BLaER1 (cell line): ENCODE measurements around the gene TRAPPC6A.

Experiments used
- H3K27ac ChIP-seq: shearing (Covaris generic); formaldehyde crosslinking; 2 replicates; pipeline ENCODE4 v1.8.1; 2022
- H3K27me3 ChIP-seq: shearing (Covaris generic); formaldehyde crosslinking; 2 replicates; pipeline ENCODE4 v1.8.1; 2022
- H3K36me3 ChIP-seq: shearing (Covaris generic); formaldehyde crosslinking; 2 replicates; pipeline ENCODE4 v1.8.1; 2022
- H3K4me1 ChIP-seq: shearing (Covaris generic); formaldehyde crosslinking; 2 replicates; pipeline ENCODE4 v1.8.1; 2022
- H3K4me2 ChIP-seq: shearing (Covaris generic); formaldehyde crosslinking; 2 replicates; pipeline ENCODE4 v1.8.1; 2022
- H3K4me3 ChIP-seq: shearing (Covaris generic); formaldehyde crosslinking; 2 replicates; pipeline ENCODE4 v1.8.1; 2022
- H3K9ac ChIP-seq: shearing (Covaris generic); formaldehyde crosslinking; 2 replicates; pipeline ENCODE4 v1.8.1; 2022
- H3K9me3 ChIP-seq: shearing (Covaris generic); formaldehyde crosslinking; 2 replicates; pipeline ENCODE4 v1.8.1; 2022
- H4K20me1 ChIP-seq: shearing (Covaris generic); formaldehyde crosslinking; 2 replicates; pipeline ENCODE4 v1.8.1; 2022
- Cebpa-rat ChIP-seq: shearing (Covaris generic); IDR thresholded peaks from 2 replicates; pipeline ENCODE4 v1.8.1; 2022

Gene TRAPPC6A

DNA sequence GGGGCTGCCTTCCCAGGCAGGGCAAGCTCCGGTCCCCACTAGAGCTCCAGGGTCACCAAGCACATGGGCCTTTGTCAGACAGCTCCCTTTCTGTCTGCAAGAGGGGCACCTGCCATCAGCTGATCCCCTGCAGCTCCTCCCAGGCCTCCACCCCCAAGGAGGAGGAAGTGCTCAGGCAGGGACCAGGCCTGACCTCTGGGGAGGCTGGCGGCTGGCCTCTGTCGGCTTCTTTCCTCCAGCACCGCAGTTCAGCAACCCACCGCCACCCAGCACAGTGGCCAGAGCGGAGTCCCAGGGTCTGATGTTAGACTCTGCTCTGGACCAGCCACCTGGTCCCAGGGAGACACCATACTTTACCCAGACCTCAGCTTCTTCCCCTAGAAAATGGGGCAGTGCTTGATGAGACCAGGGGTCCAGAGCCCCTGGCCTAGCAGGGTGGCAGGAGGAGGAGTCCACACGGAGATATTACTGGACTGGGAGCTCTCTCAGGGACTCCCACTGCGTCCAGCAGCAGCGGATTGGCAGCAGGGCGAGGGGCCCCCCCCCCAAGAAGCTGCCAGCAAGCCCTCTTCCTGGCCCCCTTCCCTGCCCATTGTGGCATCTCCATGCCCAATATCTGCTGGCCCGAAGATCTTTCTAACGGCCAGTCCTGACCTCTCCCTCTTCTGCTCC, 41.4 kb downstream of the TRAPPC6A start:
- Histone ChIP-seq H3K4me1 (peaks cover 72% of the 10 kb centered on the region), H3K4me3 (peak overlapping the region; percentile 53), H3K9me3 (no peaks in the 10 kb centered on the region), H3K4me2 (peak overlapping the region; percentile 97), H3K36me3 (peaks cover 28% of the 10 kb centered on the region), H4K20me1 (peaks cover 39% of the 10 kb centered on the region; the same call in 1 of the 2 replicates), H3K27ac (peak overlapping the region; percentile 89), H3K9ac (peak overlapping the region; percentile 77), H3K27me3 (no peaks in the 10 kb centered on the region)
- no peak for TF ChIP-seq Cebpa-rat

DNA sequence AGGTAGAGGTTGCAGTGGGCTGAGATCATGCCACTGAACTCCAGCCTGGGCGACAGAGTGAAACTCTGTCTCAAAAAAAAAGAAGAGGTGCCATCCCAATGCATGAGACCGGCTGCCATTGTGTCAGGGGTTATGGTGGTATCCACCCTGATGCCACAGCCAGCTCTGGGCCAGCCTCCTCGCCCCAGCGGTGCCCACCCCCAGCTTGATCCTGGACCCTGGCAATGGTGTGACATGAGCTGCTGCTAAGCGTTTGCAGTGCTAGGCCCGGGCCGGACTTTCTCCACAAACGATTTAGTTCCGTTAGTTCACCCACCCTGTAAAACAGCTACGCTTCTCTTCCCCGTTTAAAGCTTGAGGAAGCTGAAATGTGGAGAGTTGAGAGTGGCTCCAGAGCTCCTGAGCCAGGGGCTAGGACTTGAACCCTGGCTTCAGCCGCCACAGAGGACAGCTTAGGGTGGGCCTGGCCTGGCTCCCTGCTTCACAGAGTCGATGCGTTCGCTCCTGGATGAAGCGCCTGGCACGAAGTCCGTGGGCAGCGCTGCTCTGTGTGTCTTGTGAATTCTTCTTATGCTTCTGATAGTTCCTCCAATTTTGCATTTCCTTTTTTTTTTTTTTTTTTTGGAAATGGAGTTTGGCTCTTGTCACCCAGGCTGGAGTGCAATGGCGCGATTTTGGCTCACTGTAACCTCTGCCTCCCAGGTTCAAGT, 42.7 kb downstream of the TRAPPC6A start:
- Histone ChIP-seq H3K27ac (peak overlapping the region; percentile 89), H3K4me3 (no peak overlapping the region), H3K9ac (peak overlapping the region; percentile 53), H3K9me3 (no peaks in the 10 kb centered on the region), H3K36me3 (peaks cover 15% of the 10 kb centered on the region), H3K27me3 (no peaks in the 10 kb centered on the region), H4K20me1 (peaks cover 46% of the 10 kb centered on the region), H3K4me1 (peaks cover 85% of the 10 kb centered on the region), H3K4me2 (peak overlapping the region; percentile 97)
- no peak for TF ChIP-seq Cebpa-rat

DNA sequence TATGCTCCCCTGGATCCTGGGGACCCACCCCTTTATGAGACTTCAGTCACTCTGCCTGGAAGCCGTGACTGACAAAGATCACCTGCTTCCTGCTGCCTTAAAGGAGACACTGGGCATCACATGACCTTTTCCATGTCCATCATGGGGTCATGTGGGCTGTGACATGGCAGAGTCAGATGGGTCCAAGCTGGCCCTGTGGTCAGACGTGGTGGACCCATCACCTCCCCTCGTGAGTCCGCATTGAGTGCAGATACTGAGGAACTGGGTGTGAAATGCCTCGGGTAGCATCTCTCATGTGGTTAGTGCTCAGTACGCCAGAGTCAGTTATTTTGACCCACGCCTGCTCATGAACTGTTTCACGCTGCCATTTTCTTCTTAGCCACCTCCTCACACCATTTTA, 44.4 kb downstream of the TRAPPC6A start:
- no peak for TF ChIP-seq Cebpa-rat
- Histone ChIP-seq H3K4me1 (peaks cover 90% of the 10 kb centered on the region), H3K9me3 (no peaks in the 10 kb centered on the region), H4K20me1 (peaks cover 54% of the 10 kb centered on the region), H3K4me2 (peak overlapping the region; percentile 97), H3K36me3 (peaks cover 11% of the 10 kb centered on the region), H3K27ac (peak overlapping the region; percentile 89), H3K27me3 (no peaks in the 10 kb centered on the region), H3K4me3 (no peak overlapping the region), H3K9ac (peak overlapping the region; percentile 53)

DNA sequence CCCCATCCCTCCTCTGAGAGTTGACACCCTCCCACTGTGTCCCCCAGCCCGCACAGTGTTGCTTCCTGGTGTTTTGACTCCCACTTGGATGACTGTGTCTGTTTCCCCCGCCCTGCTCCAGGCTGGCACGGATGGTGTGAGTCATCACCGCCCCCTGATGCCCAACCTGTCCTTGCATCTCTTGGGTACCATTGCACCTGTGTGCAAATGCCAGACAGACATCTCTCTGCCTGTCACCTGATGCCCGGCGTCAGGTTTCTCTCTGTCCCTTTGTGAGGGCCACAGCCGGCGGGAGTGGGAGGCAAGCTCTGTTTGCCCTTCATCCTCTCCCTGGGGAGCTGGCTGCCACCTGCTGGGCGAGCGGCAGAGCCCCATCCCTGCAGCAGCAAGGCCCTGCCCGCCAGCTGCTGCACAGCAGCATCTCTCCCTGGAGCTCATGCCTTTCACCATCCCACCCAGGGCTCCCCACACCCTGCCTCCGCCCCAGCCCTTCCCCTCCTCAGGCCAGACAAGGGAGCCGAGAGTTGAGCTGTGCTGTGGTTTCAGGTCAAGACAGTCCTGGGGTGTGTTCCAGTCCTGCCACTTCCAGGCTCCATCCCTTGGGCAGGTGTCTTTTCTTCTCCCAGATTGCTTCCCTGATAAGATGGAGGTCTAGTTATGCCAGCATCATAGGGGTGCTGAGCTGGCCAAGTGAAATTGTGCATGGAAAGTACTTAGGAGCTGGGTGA, 47.0 kb downstream of the TRAPPC6A start:
- H3K9ac ChIP-seq = peak overlapping the region; percentile 45

DNA sequence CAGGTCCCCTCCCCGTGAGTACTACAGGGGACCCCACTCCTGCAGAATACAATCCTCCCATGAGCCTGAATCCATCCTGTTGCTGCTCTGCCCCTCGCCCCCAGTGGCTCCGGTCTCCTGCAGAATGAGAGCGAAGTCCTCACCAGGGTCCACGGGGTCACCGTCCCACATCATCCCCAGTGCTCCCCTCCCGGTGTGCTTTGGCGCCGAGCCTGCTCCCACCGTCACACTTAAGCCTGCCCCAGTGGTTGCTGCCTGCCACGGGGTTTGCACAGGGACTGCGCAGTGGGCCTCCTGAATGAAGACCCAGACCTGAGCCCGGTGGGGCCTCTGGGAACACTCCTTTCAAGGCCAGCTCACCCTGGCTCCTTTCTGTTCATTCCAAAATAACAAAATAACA, 47.8 kb downstream of the TRAPPC6A start:
- Histone ChIP-seq H3K9me3 (no peaks in the 10 kb centered on the region), H3K4me1 (peaks cover 78% of the 10 kb centered on the region), H4K20me1 (peaks cover 60% of the 10 kb centered on the region), H3K27me3 (no peaks in the 10 kb centered on the region), H3K4me2 (peak overlapping the region; percentile 56), H3K9ac (peak overlapping the region; percentile 45), H3K27ac (no peak overlapping the region), H3K4me3 (no peak overlapping the region), H3K36me3 (peaks cover 33% of the 10 kb centered on the region)
- TF ChIP-seq Cebpa-rat = no peak

More for the DNA sequence above, 47.0 kb downstream of the TRAPPC6A start:
- H3K36me3 ChIP-seq = peaks cover 33% of the 10 kb centered on the region
- no peak overlapping the region for H3K27ac ChIP-seq
- no peak for TF ChIP-seq Cebpa-rat
- no peak overlapping the region for H3K4me3 ChIP-seq
- peak overlapping the region; percentile 56 for H3K4me2 ChIP-seq
- H3K4me1 ChIP-seq = peaks cover 78% of the 10 kb centered on the region
- no peaks in the 10 kb centered on the region for H3K9me3 ChIP-seq
- H4K20me1 ChIP-seq = peaks cover 52% of the 10 kb centered on the region
- H3K27me3 ChIP-seq = no peaks in the 10 kb centered on the region

DNA sequence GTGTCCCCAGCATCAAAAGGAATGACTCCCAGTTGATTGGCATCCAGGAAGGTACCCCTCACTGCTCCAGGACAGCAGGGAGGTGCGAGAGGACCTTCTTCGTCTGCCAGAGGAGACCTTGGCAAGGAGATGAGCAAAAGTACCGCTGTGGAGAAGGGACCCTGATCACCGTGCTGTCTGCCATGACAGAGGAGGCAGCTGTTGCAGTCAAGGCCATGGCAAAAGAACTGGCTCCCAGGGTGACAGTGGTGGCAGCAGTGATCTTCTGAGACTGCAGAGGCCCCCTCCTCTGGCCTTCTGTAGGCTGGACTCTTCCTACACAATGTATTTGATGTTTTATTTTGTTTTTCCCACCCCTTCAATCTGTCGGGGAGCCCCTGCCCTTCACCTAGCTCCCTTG, 49.2 kb downstream of the TRAPPC6A start:
- Histone ChIP-seq H3K27ac (0 out of 2 replicates have a peak overlapping the region, but pooled peaks have one; percentile 10), H4K20me1 (peaks cover 72% of the 10 kb centered on the region), H3K4me1 (peaks cover 78% of the 10 kb centered on the region), H3K27me3 (no peaks in the 10 kb centered on the region), H3K9ac (no peak overlapping the region), H3K4me3 (no peak overlapping the region), H3K9me3 (no peaks in the 10 kb centered on the region), H3K4me2 (no peak overlapping the region), H3K36me3 (peaks cover 33% of the 10 kb centered on the region)
- no peak for TF ChIP-seq Cebpa-rat

DNA sequence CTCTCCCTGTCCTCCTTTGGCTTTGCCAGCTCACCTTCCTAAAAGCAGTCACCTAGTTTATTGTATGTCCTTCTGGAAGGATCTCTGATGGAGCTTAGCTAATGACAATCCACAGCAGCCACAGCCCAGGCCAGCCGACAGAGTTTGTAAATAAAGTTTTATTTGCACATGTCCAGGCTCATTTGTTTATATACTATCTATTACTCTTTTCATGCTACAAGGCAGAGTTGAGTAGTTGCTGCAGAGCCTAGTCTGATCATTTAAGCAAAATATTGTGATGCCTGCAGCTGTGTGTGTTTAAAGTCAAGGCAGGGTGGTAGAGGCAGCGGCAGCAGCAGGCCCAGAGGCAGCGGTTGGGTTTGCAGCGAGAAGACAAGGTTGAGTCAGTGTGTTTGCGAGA, 49.9 kb downstream of the TRAPPC6A start:
- no peak overlapping the region for H3K4me2 ChIP-seq
- H3K9ac ChIP-seq = no peak overlapping the region
- H3K36me3 ChIP-seq = peaks cover 40% of the 10 kb centered on the region
- peaks cover 79% of the 10 kb centered on the region for H4K20me1 ChIP-seq
- no peaks in the 10 kb centered on the region for H3K9me3 ChIP-seq
- H3K27ac ChIP-seq = no peak overlapping the region
- peaks cover 78% of the 10 kb centered on the region for H3K4me1 ChIP-seq
- TF ChIP-seq Cebpa-rat = no peak
- H3K4me3 ChIP-seq = no peak overlapping the region
- H3K27me3 ChIP-seq = no peaks in the 10 kb centered on the region

DNA sequence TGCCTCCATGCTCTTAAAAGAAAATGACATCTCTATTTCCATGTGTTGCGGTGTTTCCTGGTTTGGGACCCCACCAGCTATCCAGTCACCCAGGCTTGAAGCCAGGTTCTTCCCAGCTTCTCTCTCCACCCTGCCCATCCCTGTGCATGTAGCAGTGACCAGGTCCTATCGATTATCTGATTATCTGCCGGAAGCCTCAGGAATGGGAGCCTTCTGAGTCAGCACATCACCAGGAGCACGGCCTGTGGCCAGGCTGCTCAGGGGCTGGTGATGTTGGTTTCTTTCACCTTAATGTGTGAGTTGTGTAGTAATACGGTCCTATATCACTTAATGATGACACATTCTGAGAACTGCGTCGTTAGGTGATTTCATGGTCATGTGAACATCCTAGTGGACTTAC, 51.4 kb downstream of the TRAPPC6A start:
- TF ChIP-seq Cebpa-rat = no peak
- H3K36me3 ChIP-seq = peaks cover 34% of the 10 kb centered on the region
- 0 out of 2 replicates have a peak overlapping the region, but pooled peaks have one; percentile 14 for H3K27ac ChIP-seq
- H3K9ac ChIP-seq = no peak overlapping the region
- H3K27me3 ChIP-seq = no peaks in the 10 kb centered on the region
- no peak overlapping the region for H3K4me3 ChIP-seq
- H4K20me1 ChIP-seq = peaks cover 93% of the 10 kb centered on the region
- H3K9me3 ChIP-seq = no peaks in the 10 kb centered on the region
- 0 out of 2 replicates have a peak overlapping the region, but pooled peaks have one; percentile 58 for H3K4me2 ChIP-seq
- H3K4me1 ChIP-seq = peaks cover 81% of the 10 kb centered on the region

DNA sequence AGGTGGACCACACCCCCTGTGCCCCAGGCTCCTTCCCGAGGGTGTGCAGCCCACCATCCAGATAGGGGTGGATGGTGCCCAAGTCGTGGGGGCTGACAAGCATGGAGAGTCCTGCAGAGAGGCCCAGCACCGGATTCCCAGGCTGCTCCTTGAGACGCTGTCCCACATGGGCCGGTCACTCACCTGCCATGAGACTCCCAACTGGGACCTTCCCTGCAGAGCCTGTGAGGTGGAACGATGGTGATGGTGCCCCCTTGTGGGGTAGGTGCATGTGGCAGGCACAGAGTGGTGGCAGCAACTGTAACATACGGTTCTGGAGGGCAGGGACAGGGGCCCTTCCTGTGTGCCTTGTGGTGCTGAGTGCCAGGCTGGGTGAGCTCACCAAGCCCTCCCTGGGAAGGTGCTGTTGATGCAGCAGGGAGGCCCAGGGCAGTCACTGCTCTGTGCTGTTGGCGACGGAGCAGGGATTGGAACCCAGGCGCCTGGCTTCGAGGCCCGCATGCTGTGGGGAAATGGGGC, 52.0 kb downstream of the TRAPPC6A start:
- H3K4me3 ChIP-seq = no peak overlapping the region
- peak overlapping the region; percentile 58 for H3K4me2 ChIP-seq
- peaks cover 81% of the 10 kb centered on the region for H3K4me1 ChIP-seq
- H3K9ac ChIP-seq = no peak overlapping the region
- no peaks in the 10 kb centered on the region for H3K9me3 ChIP-seq
- peak overlapping the region; percentile 59 for H3K27ac ChIP-seq
- H3K27me3 ChIP-seq = no peaks in the 10 kb centered on the region
- no peak for TF ChIP-seq Cebpa-rat
- H3K36me3 ChIP-seq = peaks cover 34% of the 10 kb centered on the region
- H4K20me1 ChIP-seq = peaks cover 93% of the 10 kb centered on the region
